Measurements from ENCODE around the gene NFATC3.
A peak's percentile ranks its signal among the peaks of the same experiment; 100 is the strongest.

Gene NFATC3

GRCh38 chr16:68065716-68066305, 19.4 kb upstream of the NFATC3 start:
- Histone ChIP-seq H4K91ac (ENCODE audit: low read depth, low read length) (no peak overlapping the region), H3K27me3 (ENCODE audit: insufficient read depth, low read length) (no peaks in the 10 kb centered on the region), H2BK5ac (ENCODE audit: low read depth, low read length, poor library complexity) (no peak overlapping the region), H4K12ac (ENCODE audit: low read depth, low read length) (no peak overlapping the region), H3K4me3 (ENCODE audit: low read depth, low read length) (no peak overlapping the region), H2BK120ac (ENCODE audit: insufficient read depth, low read length, poor library complexity) (no peak overlapping the region), H3K27ac (ENCODE audit: low read depth, low read length) (no peak overlapping the region), H3K4me2 (ENCODE audit: low read length) (no peak overlapping the region), H2AK5ac (ENCODE audit: low read length) (no peak overlapping the region), H3K4ac (ENCODE audit: low read depth, low read length) (no peak overlapping the region), H3K9me3 (ENCODE audit: insufficient read depth, low read depth, low read length) (no peaks in the 10 kb centered on the region), H3K23ac (ENCODE audit: low read length) (no peak overlapping the region), H3K9ac (ENCODE audit: low read length) (no peak overlapping the region), H3K79me2 (ENCODE audit: control insufficient read depth, insufficient read depth, low read length, poor library complexity) (no peaks in the 10 kb centered on the region), H3K14ac (ENCODE audit: low read length) (no peak overlapping the region), H2BK12ac (ENCODE audit: low read length) (no peak overlapping the region), H3K18ac (ENCODE audit: low read length) (no peak overlapping the region), H3K79me1 (ENCODE audit: low read length) (no peaks in the 10 kb centered on the region), H3K4me1 (ENCODE audit: control insufficient read depth in 1 of 2, insufficient read depth in 2 of 2, low read length in 2 of 2) (no peaks in the 10 kb centered on the region), H3K36me3 (ENCODE audit: control insufficient read depth in 1 of 2, insufficient read depth in 2 of 2, low read length in 2 of 2) (peaks cover 10 to 23% of the 10 kb centered on the region in 2 experiments), H2AFZ (ENCODE audit: insufficient read depth, low read length, poor library complexity) (no peak overlapping the region), H4K8ac (ENCODE audit: low read depth, low read length) (no peak overlapping the region)
- no CpG with 5 or more reads among the region's 6 CpGs for WGBS (ENCODE audit: extremely low coverage, insufficient coverage, insufficient read length)
- DNase-seq, result peak; percentile 71 to 83

DNA sequence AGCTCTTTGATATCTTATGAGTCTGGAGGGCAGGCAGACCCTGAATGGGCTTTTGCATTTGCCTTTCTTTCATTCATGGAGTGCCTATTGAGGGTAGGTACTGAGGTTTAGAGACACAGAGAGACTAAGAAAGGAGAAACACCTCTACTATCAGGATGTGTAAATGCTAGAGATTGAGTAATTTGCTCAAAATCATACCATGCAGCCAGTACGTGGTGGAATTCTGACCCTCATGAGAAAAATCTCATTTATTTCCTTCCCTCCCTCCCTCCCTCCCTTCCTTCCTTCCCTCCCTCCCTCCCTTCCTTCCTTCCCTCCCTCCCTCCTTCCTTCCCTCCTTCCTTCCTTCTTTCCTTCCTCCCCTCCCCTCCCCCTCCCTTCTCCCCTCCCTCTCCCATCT, 18.4 kb upstream of the NFATC3 start:
- no peaks in the 10 kb centered on the region for H3K27me3 ChIP-seq (ENCODE audit: insufficient read depth, low read length)

DNA sequence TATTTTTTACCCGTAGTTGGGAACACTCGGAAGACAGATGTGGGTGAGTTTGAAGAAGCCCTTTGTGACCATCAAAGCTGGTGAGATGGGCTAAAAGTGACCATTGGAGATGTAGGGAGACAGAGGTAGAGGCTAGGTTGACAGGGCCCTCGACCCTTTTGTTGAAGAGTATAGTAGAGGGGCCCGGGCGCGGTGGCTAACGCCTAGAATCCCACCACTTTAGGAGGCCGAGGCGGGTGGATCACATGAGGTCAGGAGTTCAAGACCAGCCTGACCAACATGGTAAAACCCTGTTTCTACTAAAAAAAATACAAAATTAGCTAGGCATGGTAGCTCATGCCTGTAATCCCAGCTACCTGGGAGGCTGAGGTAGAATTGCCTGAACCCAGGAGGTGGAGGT, 16.2 kb upstream of the NFATC3 start:
- Histone ChIP-seq H4K12ac (ENCODE audit: low read depth, low read length) (no peak overlapping the region), H3K4me1 (ENCODE audit: control insufficient read depth in 1 of 2, insufficient read depth in 2 of 2, low read length in 2 of 2) (peaks cover 0 to 3% of the 10 kb centered on the region in 2 experiments), H3K27ac (ENCODE audit: low read depth, low read length) (no peak overlapping the region), H3K27me3 (ENCODE audit: insufficient read depth, low read length) (no peaks in the 10 kb centered on the region), H4K91ac (ENCODE audit: low read depth, low read length) (no peak overlapping the region), H3K9me3 (ENCODE audit: insufficient read depth, low read depth, low read length) (peaks cover 1% of the 10 kb centered on the region), H3K4me3 (ENCODE audit: low read depth, low read length) (no peak overlapping the region), H3K9ac (ENCODE audit: low read length) (no peak overlapping the region), H2AK5ac (ENCODE audit: low read length) (no peak overlapping the region), H3K79me1 (ENCODE audit: low read length) (no peaks in the 10 kb centered on the region), H3K18ac (ENCODE audit: low read length) (no peak overlapping the region), H4K8ac (ENCODE audit: low read depth, low read length) (no peak overlapping the region), H3K4me2 (ENCODE audit: low read length) (no peak overlapping the region), H2BK5ac (ENCODE audit: low read depth, low read length, poor library complexity) (no peak overlapping the region), H2BK12ac (ENCODE audit: low read length) (no peak overlapping the region), H3K79me2 (ENCODE audit: control insufficient read depth, insufficient read depth, low read length, poor library complexity) (no peaks in the 10 kb centered on the region), H2BK120ac (ENCODE audit: insufficient read depth, low read length, poor library complexity) (no peak overlapping the region), H3K36me3 (ENCODE audit: control insufficient read depth in 1 of 2, insufficient read depth in 2 of 2, low read length in 2 of 2) (peaks cover 15 to 40% of the 10 kb centered on the region in 2 experiments), H3K14ac (ENCODE audit: low read length) (no peak overlapping the region), H3K23ac (ENCODE audit: low read length) (no peak overlapping the region), H3K4ac (ENCODE audit: low read depth, low read length) (no peak overlapping the region), H2AFZ (ENCODE audit: insufficient read depth, low read length, poor library complexity) (no peak overlapping the region)
- no peak for DNase-seq
- WGBS (ENCODE audit: extremely low coverage, insufficient coverage, insufficient read length), result no CpG with 5 or more reads among the region's 9 CpGs

More for the DNA sequence above, 18.4 kb upstream of the NFATC3 start:
- WGBS (ENCODE audit: extremely low coverage, insufficient coverage, insufficient read length), result no CpG with 5 or more reads among the region's 1 CpG
- no peak overlapping the region for H4K12ac ChIP-seq (ENCODE audit: low read depth, low read length)
- H3K4me3 ChIP-seq (ENCODE audit: low read depth, low read length), result no peak overlapping the region
- no peak overlapping the region for H2BK12ac ChIP-seq (ENCODE audit: low read length)
- H3K14ac ChIP-seq (ENCODE audit: low read length), result no peak overlapping the region
- H4K91ac ChIP-seq (ENCODE audit: low read depth, low read length), result no peak overlapping the region
- H3K79me1 ChIP-seq (ENCODE audit: low read length), result no peaks in the 10 kb centered on the region
- H3K18ac ChIP-seq (ENCODE audit: low read length), result no peak overlapping the region
- no peak overlapping the region for H3K23ac ChIP-seq (ENCODE audit: low read length)
- H2AFZ ChIP-seq (ENCODE audit: insufficient read depth, low read length, poor library complexity), result no peak overlapping the region
- no peak overlapping the region for H4K8ac ChIP-seq (ENCODE audit: low read depth, low read length)
- no peak overlapping the region for H2BK5ac ChIP-seq (ENCODE audit: low read depth, low read length, poor library complexity)
- no peaks in the 10 kb centered on the region for H3K4me1 ChIP-seq (ENCODE audit: control insufficient read depth in 1 of 2, insufficient read depth in 2 of 2, low read length in 2 of 2)
- H3K79me2 ChIP-seq (ENCODE audit: control insufficient read depth, insufficient read depth, low read length, poor library complexity), result no peaks in the 10 kb centered on the region
- no peaks in the 10 kb centered on the region for H3K9me3 ChIP-seq (ENCODE audit: insufficient read depth, low read depth, low read length)
- no peak overlapping the region for H3K4ac ChIP-seq (ENCODE audit: low read depth, low read length)
- no peak for DNase-seq
- no peak overlapping the region for H3K27ac ChIP-seq (ENCODE audit: low read depth, low read length)
- H2AK5ac ChIP-seq (ENCODE audit: low read length), result no peak overlapping the region
- H3K9ac ChIP-seq (ENCODE audit: low read length), result no peak overlapping the region
- no peak overlapping the region for H2BK120ac ChIP-seq (ENCODE audit: insufficient read depth, low read length, poor library complexity)
- H3K4me2 ChIP-seq (ENCODE audit: low read length), result no peak overlapping the region
- H3K36me3 ChIP-seq (ENCODE audit: control insufficient read depth in 1 of 2, insufficient read depth in 2 of 2, low read length in 2 of 2), result peaks cover 12 to 30% of the 10 kb centered on the region in 2 experiments

GRCh38 chr16:68069511-68070248, 15.5 kb upstream of the NFATC3 start:
- peaks cover 0 to 3% of the 10 kb centered on the region in 2 experiments for H3K4me1 ChIP-seq (ENCODE audit: control insufficient read depth in 1 of 2, insufficient read depth in 2 of 2, low read length in 2 of 2)
- H3K18ac ChIP-seq (ENCODE audit: low read length), result no peak overlapping the region
- no peak overlapping the region for H3K27ac ChIP-seq (ENCODE audit: low read depth, low read length)
- no peak overlapping the region for H3K4ac ChIP-seq (ENCODE audit: low read depth, low read length)
- no peak overlapping the region for H3K9ac ChIP-seq (ENCODE audit: low read length)
- no peaks in the 10 kb centered on the region for H3K79me2 ChIP-seq (ENCODE audit: control insufficient read depth, insufficient read depth, low read length, poor library complexity)
- no peak for DNase-seq
- no peaks in the 10 kb centered on the region for H3K27me3 ChIP-seq (ENCODE audit: insufficient read depth, low read length)
- H4K8ac ChIP-seq (ENCODE audit: low read depth, low read length), result no peak overlapping the region
- H3K23ac ChIP-seq (ENCODE audit: low read length), result no peak overlapping the region
- no peak overlapping the region for H2AK5ac ChIP-seq (ENCODE audit: low read length)
- H3K4me3 ChIP-seq (ENCODE audit: low read depth, low read length), result no peak overlapping the region
- no peaks in the 10 kb centered on the region for H3K79me1 ChIP-seq (ENCODE audit: low read length)
- no peak overlapping the region for H4K12ac ChIP-seq (ENCODE audit: low read depth, low read length)
- H3K4me2 ChIP-seq (ENCODE audit: low read length), result no peak overlapping the region
- WGBS (ENCODE audit: extremely low coverage, insufficient coverage, insufficient read length), result no CpG with 5 or more reads among the region's 7 CpGs
- peaks cover 21 to 47% of the 10 kb centered on the region in 2 experiments for H3K36me3 ChIP-seq (ENCODE audit: control insufficient read depth in 1 of 2, insufficient read depth in 2 of 2, low read length in 2 of 2)
- H4K91ac ChIP-seq (ENCODE audit: low read depth, low read length), result no peak overlapping the region
- H2BK5ac ChIP-seq (ENCODE audit: low read depth, low read length, poor library complexity), result no peak overlapping the region
- no peak overlapping the region for H2BK12ac ChIP-seq (ENCODE audit: low read length)
- peaks cover 1% of the 10 kb centered on the region for H3K9me3 ChIP-seq (ENCODE audit: insufficient read depth, low read depth, low read length)
- H2AFZ ChIP-seq (ENCODE audit: insufficient read depth, low read length, poor library complexity), result no peak overlapping the region
- H3K14ac ChIP-seq (ENCODE audit: low read length), result no peak overlapping the region
- no peak overlapping the region for H2BK120ac ChIP-seq (ENCODE audit: insufficient read depth, low read length, poor library complexity)
